ENCODE measurements around the gene STAMBPL1. TPM values are rescaled to one million over a fixed set of nuclear protein-coding genes. Genes with fewer than 3 reads are reported as not detected.
"Not testable (repeated sequence)": the region's sequence is repeated elsewhere in the genome, so short reads cannot be mapped to it uniquely, and the experiment has no call there.

STAMBPL1 gene
- total RNA-seq, result 1 to 10 TPM; 4.4 to 6.0 TPM
- long read RNA-seq, donor 1, partial matches to known transcripts, result 1 of 27 reads
- long read RNA-seq, donor 1, other reads (novel, unspliced or antisense), result 26 of 27 reads
- long read RNA-seq, donor 2, transcript STAMBPL1-203 (11 exons, 2,532 nt), result major isoform, 6 of 21 reads
- long read RNA-seq, donor 2, partial matches to known transcripts, result 2 of 21 reads
- long read RNA-seq, donor 2, other reads (novel, unspliced or antisense), result 13 of 21 reads

GRCh38 chr10:88879534-88880281 lies at the start of gene STAMBPL1:
TSS of gene STAMBPL1 (plus strand) at chr10:88880245. CDS start at chr10:88901709, 21,464 bp downstream.
- intact Hi-C loops (cut with DNase I), result loop anchor here (2.0 to 5.0 kb wide), 2 partner anchors 37 to 51 kb away; no protein-coding TSS in a partner anchor
- DNase-seq (ENCODE audit: low spot score), result no peak

- DNase-seq (ENCODE audit: low spot score), result no peak
- intact Hi-C loops (cut with DNase I), result loop anchor here in 1 of 2 donors (10.0 kb wide), 2 partner anchors 184 to 394 kb away; no protein-coding TSS in a partner anchor
These were observed 49.3 kb upstream of the STAMBPL1 start for GRCh38 chr10:88830643-88831268.

- no peak for DNase-seq (ENCODE audit: low spot score)
- intact Hi-C loops (cut with DNase I), result loop anchor here in 1 of 2 donors (10.0 kb wide), 2 partner anchors 183 to 393 kb away; no protein-coding TSS in a partner anchor
These were observed 48.3 kb upstream of the STAMBPL1 start for GRCh38 chr10:88831709-88832108.

GRCh38 chr10:88832376-88832775 lies 47.7 kb upstream of the STAMBPL1 start:
- intact Hi-C loops (cut with DNase I), result loop anchor here in 1 of 2 donors (10.0 kb wide), 2 partner anchors 182 to 392 kb away; no protein-coding TSS in a partner anchor
- no peak for DNase-seq (ENCODE audit: low spot score)

GRCh38 chr10:88833156-88833555 lies 46.9 kb upstream of the STAMBPL1 start:
- intact Hi-C loops (cut with DNase I), result loop anchor here in 1 of 2 donors (10.0 kb wide), 2 partner anchors 182 to 392 kb away; no protein-coding TSS in a partner anchor
- DNase-seq (ENCODE audit: low spot score), result no peak

GRCh38 chr10:88833723-88834122 lies 46.3 kb upstream of the STAMBPL1 start:
- intact Hi-C loops (cut with DNase I), result loop anchor here in 1 of 2 donors (10.0 kb wide), 2 partner anchors 181 to 391 kb away; no protein-coding TSS in a partner anchor

GRCh38 chr10:88835096-88835909 lies 44.7 kb upstream of the STAMBPL1 start:
- DNase-seq (ENCODE audit: low spot score), result peak; percentile 95
- intact Hi-C loops (cut with DNase I), result loop anchor here (5.0 to 10.0 kb wide), 4 partner anchors 97 to 389 kb away; no protein-coding TSS in a partner anchor

More at GRCh38 chr10:88833723-88834122, 46.3 kb upstream of the STAMBPL1 start:
- DNase-seq (ENCODE audit: low spot score), result no peak

- DNase-seq (ENCODE audit: low spot score), result no peak
- intact Hi-C loops (cut with DNase I), result loop anchor here (2.0 to 10.0 kb wide), 5 partner anchors 95 to 389 kb away; no protein-coding TSS in a partner anchor
These were observed 44.2 kb upstream of the STAMBPL1 start for GRCh38 chr10:88835910-88836221.

- not testable (repeated sequence) for DNase-seq (ENCODE audit: low spot score)
- intact Hi-C loops (cut with DNase I), result loop anchor here (2.0 to 10.0 kb wide), 5 partner anchors 93 to 387 kb away; no protein-coding TSS in a partner anchor
These were observed 42.4 kb upstream of the STAMBPL1 start for GRCh38 chr10:88837632-88838031.

GRCh38 chr10:88838766-88839350 lies 41.2 kb upstream of the STAMBPL1 start:
- no peak for DNase-seq (ENCODE audit: low spot score)
- intact Hi-C loops (cut with DNase I), result loop anchor here (5.0 to 10.0 kb wide), 4 partner anchors 93 to 386 kb away; no protein-coding TSS in a partner anchor

- no peak for DNase-seq (ENCODE audit: low spot score)
- intact Hi-C loops (cut with DNase I), result loop anchor here in 1 of 2 donors (5.0 kb wide), 1 partner anchor 37 kb away; no protein-coding TSS in a partner anchor
These were observed 39.9 kb upstream of the STAMBPL1 start for GRCh38 chr10:88840104-88840503.

GRCh38 chr10:88840881-88841280 lies 39.2 kb upstream of the STAMBPL1 start:
- intact Hi-C loops (cut with DNase I), result loop anchor here in 1 of 2 donors (5.0 kb wide), 1 partner anchor 36 kb away; no protein-coding TSS in a partner anchor
- no peak for DNase-seq (ENCODE audit: low spot score)

GRCh38 chr10:88841316-88842111 lies 38.5 kb upstream of the STAMBPL1 start:
- intact Hi-C loops (cut with DNase I), result loop anchor here in 1 of 2 donors (5.0 kb wide), 1 partner anchor 36 kb away; no protein-coding TSS in a partner anchor
- DNase-seq (ENCODE audit: low spot score), result no peak

GRCh38 chr10:88843171-88843570 lies 36.9 kb upstream of the STAMBPL1 start:
- no peak for DNase-seq (ENCODE audit: low spot score)
- intact Hi-C loops (cut with DNase I), result loop anchor here in 1 of 2 donors (5.0 kb wide), 1 partner anchor 34 kb away; no protein-coding TSS in a partner anchor

GRCh38 chr10:88848499-88848898 lies 31.5 kb upstream of the STAMBPL1 start:
- no peak for DNase-seq (ENCODE audit: low spot score)
- intact Hi-C loops (cut with DNase I), result no loop called here

- no peak for DNase-seq (ENCODE audit: low spot score)
- intact Hi-C loops (cut with DNase I), result no loop called here
These were observed 30.8 kb upstream of the STAMBPL1 start for GRCh38 chr10:88849234-88849633.

- DNase-seq (ENCODE audit: low spot score), result no peak
- intact Hi-C loops (cut with DNase I), result no loop called here
These were observed 29.3 kb upstream of the STAMBPL1 start for GRCh38 chr10:88850712-88851111.

Data from posterior vena cava (tissue), 2 donors.